HG03432 (cell line): Measurements from ENCODE around the gene ARHGAP42.
A peak's percentile ranks its signal among the peaks of the same experiment; 100 is the strongest.
"Not testable (repeated sequence)": the region's sequence is repeated elsewhere in the genome, so short reads cannot be mapped to it uniquely, and the experiment has no call there.

Experiments
- ATAC-seq: cut with Tn5 transposase; IDR thresholded peaks from one replicate; pipeline ENCODE4 v1.9.1; 2021; ENCODE audit warnings: mild to moderate bottlenecking, moderate library complexity; ENCODE audit not compliant: unreplicated experiment

The ARHGAP42 gene

GRCh38 chr11:100999756-101000155 lies 312.7 kb downstream of the ARHGAP42 start:
- ATAC-seq = no peak

GRCh38 chr11:101003468-101003867 lies 316.4 kb downstream of the ARHGAP42 start:
- ATAC-seq = peak; percentile 88

DNA sequence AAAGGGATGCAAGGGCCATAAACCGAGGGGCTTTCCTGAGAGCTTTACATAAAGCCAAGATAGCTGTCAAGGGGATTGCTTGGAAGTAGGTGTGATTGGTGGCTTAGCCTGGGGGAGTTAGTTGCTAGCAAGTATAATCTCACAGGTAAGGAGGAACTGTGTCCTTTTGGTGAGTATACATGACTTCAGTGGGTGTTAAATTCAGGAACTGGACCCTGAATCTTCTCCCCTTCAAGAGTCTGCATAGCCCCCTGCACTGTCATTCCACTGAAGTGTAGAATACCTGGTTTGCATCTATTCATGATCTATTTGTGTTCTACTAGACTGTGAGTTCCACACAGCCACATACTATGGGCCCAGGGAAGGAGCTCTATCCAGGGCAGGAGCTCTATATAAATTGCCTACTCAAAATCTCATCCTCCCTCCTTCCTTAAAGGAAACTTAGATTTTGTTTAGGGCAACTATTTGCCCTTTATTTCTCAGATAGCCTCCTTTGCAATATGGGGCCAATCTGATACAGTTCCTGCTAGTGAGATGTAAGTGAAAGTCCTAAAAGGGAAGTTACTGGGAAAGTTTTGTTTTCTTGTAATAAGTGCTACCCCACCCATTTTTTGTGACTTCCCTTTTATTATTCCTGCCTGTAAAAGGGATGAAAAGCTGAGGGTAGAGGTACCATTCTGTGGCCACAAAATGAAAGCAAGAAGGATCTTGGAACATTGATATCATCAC lies 322.0 kb downstream of the ARHGAP42 start:
- no peak for ATAC-seq

DNA sequence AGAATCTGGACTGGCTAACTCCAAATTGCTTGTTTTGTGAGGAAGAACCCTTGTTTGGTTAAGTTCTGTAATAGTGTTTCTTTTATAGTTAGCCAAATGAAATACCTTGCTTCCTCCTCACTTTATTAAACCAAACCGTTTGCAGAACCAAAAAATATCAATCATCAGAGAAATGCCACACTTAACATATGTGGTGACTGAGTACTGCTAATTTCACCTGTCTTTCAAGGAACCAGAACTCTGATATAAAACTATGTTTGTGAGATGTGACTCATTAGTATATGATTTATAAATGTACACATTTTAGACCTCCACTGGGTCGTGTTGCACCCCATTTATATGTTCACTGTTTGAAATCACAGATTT lies 322.6 kb downstream of the ARHGAP42 start:
- ATAC-seq = no peak

DNA sequence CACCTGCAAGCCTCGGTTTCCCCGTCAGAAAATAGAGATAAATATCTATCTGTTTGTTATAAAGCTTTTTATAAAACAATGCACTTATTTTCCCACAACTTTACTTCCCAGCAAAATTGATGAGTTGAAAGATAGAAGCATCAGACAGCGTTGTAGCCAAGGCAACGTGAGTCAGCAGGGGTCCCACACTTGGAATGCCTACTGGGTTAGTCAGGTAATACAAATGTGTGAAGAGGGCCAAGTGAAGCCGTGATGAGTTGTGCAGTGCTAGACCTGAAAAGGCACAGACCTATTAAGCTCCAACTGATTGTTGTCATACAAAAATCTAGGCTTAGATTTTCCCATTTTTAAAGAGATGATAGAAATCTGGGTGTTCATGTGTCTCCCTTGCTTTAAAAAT lies 323.8 kb downstream of the ARHGAP42 start:
- ATAC-seq = no peak

- no peak for ATAC-seq
These were observed 324.8 kb downstream of the ARHGAP42 start for GRCh38 chr11:101011881-101012280.

GRCh38 chr11:101013702-101014101 lies 326.6 kb downstream of the ARHGAP42 start:
- ATAC-seq = not testable (repeated sequence)

- ATAC-seq = no peak
These were observed 327.7 kb downstream of the ARHGAP42 start for GRCh38 chr11:101014600-101015285.

- no peak for ATAC-seq
These were observed 332.8 kb downstream of the ARHGAP42 start for GRCh38 chr11:101019870-101020269.

DNA sequence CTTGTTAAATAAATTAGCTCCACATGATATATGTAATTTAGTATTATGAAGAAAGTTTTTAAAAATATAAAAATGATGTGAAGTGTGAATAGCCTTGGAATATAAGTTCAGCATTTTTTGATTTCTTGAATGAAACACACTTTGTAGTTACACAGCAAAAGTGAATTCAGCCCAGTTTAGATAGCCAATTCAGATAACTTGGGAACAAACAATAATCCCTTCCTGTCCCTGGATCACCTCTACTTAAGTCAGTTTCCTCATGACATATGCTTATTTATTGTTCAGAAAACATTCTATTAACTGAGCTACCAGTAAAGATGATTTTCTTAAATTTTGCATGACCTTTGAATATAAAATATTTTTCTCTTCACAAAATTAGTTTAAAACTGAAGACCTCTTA lies 335.2 kb downstream of the ARHGAP42 start:
- ATAC-seq = no peak

DNA sequence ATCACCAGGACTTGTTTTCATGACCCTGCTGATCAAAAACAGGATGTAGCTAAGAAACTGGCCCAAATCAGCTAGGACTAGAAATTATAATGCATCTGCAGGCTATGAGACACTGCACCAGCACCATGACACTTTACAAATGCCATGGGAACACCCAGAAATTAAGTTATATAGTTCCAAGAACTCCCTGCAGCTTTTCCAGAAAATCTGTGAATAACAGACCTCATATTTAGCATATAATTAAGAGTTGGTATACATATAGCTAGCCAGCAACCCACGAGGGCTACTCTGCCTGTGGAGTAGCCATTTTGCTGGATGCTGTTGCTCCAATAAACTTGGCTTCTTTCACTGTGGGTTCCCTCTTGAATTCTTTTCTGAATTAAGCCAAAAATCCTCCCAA lies 341.6 kb downstream of the ARHGAP42 start:
- no peak for ATAC-seq

DNA sequence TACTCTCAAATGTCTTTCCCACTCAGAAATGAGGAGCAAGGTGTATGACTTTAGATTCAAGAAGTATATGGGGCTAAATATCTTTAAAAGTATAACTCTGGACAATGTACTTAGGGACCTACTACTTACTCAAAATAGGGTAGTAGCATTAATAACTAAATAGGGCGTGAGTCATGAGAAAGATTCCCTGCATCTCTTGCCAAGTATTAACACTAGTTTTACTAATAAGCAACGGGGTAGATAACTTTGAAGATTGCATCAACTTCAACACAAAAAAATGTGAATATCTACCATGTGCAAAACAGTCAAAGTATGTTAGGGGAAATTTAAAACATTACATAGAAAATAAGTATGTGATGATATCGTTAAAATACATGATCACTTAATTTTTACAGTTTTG lies 342.9 kb downstream of the ARHGAP42 start:
- no peak for ATAC-seq

DNA sequence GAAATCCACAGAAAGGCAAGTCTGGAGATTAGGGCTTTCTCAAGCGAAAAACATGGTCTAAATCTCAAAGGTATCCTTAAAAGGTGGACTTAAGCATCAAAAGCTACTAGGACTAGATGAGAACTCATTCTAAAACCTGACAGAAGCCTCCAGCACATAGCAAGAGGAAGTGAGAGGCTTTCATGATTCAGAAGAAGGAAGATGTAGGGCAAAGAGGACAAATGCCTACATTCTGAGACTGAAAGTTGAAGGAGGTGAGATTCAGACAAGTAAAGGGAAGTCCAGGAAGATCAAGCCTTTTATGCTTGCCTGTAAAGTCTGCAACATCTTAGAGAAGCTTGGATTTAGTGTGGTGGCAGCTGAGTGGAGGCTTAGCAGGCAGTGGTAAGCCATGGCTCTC lies 343.6 kb downstream of the ARHGAP42 start:
- no peak for ATAC-seq

DNA sequence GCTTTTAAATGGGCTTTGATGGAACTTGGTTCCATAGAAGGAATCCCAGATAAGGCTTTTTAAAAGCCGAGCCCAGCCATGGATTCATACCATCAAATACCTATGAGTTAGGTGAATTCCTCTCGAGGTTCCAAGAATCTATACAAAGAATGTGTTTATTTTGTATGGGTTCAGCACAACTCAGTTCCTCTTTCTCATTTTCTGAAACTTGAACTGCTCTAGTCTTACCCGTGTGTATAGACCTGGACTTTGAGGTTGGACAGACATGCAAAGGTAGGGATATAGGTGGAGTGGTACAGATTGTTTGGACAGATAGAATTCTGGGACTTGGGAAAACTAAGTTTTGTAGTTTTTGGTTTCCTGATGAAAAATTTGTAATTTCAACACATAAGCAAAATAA lies 344.6 kb downstream of the ARHGAP42 start:
- no peak for ATAC-seq

GRCh38 chr11:101032991-101033390 lies 345.9 kb downstream of the ARHGAP42 start:
- ATAC-seq = no peak

DNA sequence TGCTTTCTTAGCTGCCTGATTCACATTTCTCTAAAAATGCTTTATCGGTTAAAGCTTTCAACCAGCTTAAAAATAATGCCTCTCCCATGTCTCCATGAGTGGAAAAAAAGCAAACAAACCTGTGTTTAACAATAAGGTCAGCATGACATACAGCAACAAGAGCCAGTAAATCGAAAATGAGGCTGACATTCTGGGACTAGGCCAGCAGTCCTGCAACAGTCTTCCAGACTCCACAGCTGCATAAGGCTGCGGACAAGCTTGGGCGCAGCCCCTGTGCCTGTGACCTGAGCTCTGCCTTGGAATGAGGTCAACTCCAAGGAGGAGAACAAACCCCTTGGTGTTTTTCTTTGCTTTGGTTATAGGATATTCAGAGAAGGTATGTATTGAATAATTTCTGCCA lies 347.0 kb downstream of the ARHGAP42 start:
- no peak for ATAC-seq

- ATAC-seq = no peak
These were observed 348.8 kb downstream of the ARHGAP42 start for GRCh38 chr11:101035872-101036271.
